KMS-11 (cell line): ENCODE results near the gene MMP17.
"Not testable (repeated sequence)": the region's sequence is repeated elsewhere in the genome, so short reads cannot be mapped to it uniquely, and the experiment has no call there.

Experiments
- H2AFZ ChIP-seq: fragments of 200-600 bp; sonication (generic); 2 replicates; pipeline ENCODE4 v1.6.1; 2016; ENCODE audit warnings: antibody characterized with exemption, mixed run types, low read depth
- H3K27ac ChIP-seq: fragments of 200-600 bp; sonication (generic); 2 replicates; pipeline ENCODE4 v1.6.1; 2016; ENCODE audit warnings: mild to moderate bottlenecking, mixed run types
- H3K27me3 ChIP-seq: fragments of 200-600 bp; sonication (generic); 2 replicates; pipeline ENCODE4 v1.6.1; 2017; ENCODE audit warnings: mild to moderate bottlenecking, low read depth, mixed run types, moderate library complexity; ENCODE audit not compliant: insufficient read depth
- H3K36me3 ChIP-seq: fragments of 200-600 bp; sonication (generic); 2 replicates; pipeline ENCODE4 v1.6.1; 2017; ENCODE audit warnings: mild to moderate bottlenecking, mixed run types; ENCODE audit not compliant: insufficient read depth
- H3K4me1 ChIP-seq: fragments of 200-600 bp; sonication (generic); 2 replicates; pipeline ENCODE4 v1.6.1; 2016; ENCODE audit warnings: mild to moderate bottlenecking, low read depth, mixed run types; ENCODE audit not compliant: poor library complexity, severe bottlenecking
- H3K4me2 ChIP-seq: fragments of 200-600 bp; sonication (generic); 2 replicates; pipeline ENCODE4 v1.7.0; 2016; ENCODE audit warnings: mild to moderate bottlenecking, mixed run types
- H3K4me3 ChIP-seq: fragments of 200-600 bp; sonication (generic); IDR thresholded peaks from 2 replicates; pipeline ENCODE4 v1.6.1; 2017; ENCODE audit warnings: low read depth, low read length, mixed read lengths; ENCODE audit not compliant: insufficient read depth
- H3K79me2 ChIP-seq: fragments of 200-600 bp; sonication (generic); 2 replicates; pipeline ENCODE4 v1.6.1; 2016; ENCODE audit warnings: low read depth, mixed run types; ENCODE audit not compliant: insufficient read depth
- H3K9ac ChIP-seq: fragments of 200-600 bp; sonication (generic); 2 replicates; pipeline ENCODE4 v1.6.1; 2016; ENCODE audit warnings: mild to moderate bottlenecking, mixed run types
- H4K20me1 ChIP-seq: fragments of 200-600 bp; sonication (generic); 2 replicates; pipeline ENCODE4 v1.6.1; 2016; ENCODE audit warnings: mild to moderate bottlenecking, mixed run types; ENCODE audit not compliant: insufficient read depth
- TF ChIP-seq, protein P1 (sequence below): fragments of 200-600 bp; sonication (generic); conservative IDR thresholded peaks from 2 replicates; pipeline ENCODE4 v1.6.1; 2017; ENCODE audit warnings: low read depth, mild to moderate bottlenecking, antibody characterized with exemption, low read length, moderate library complexity, mixed read lengths

MMP17 gene

GRCh38 chr12:131806674-131807073 lies 21.5 kb upstream of the MMP17 start:
- Histone ChIP-seq H3K79me2 (no peaks in the 10 kb centered on the region), H3K36me3 (no peaks in the 10 kb centered on the region), H3K9ac (no peak overlapping the region), H3K4me1 (no peaks in the 10 kb centered on the region), H2AFZ (no peak overlapping the region), H3K4me3 (no peak overlapping the region), H3K27ac (no peak overlapping the region), H4K20me1 (no peaks in the 10 kb centered on the region), H3K27me3 (no peaks in the 10 kb centered on the region), H3K4me2 (no peak overlapping the region)
- TF ChIP-seq, protein P1, sequence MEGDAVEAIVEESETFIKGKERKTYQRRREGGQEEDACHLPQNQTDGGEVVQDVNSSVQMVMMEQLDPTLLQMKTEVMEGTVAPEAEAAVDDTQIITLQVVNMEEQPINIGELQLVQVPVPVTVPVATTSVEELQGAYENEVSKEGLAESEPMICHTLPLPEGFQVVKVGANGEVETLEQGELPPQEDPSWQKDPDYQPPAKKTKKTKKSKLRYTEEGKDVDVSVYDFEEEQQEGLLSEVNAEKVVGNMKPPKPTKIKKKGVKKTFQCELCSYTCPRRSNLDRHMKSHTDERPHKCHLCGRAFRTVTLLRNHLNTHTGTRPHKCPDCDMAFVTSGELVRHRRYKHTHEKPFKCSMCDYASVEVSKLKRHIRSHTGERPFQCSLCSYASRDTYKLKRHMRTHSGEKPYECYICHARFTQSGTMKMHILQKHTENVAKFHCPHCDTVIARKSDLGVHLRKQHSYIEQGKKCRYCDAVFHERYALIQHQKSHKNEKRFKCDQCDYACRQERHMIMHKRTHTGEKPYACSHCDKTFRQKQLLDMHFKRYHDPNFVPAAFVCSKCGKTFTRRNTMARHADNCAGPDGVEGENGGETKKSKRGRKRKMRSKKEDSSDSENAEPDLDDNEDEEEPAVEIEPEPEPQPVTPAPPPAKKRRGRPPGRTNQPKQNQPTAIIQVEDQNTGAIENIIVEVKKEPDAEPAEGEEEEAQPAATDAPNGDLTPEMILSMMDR: no peak

- H3K27me3 ChIP-seq: no peaks in the 10 kb centered on the region
- H4K20me1 ChIP-seq: no peaks in the 10 kb centered on the region
- H3K79me2 ChIP-seq: no peaks in the 10 kb centered on the region
- TF ChIP-seq, protein P1: no peak
- no peaks in the 10 kb centered on the region for H3K36me3 ChIP-seq
- no peak overlapping the region for H2AFZ ChIP-seq
- no peak overlapping the region for H3K4me3 ChIP-seq
- H3K9ac ChIP-seq: no peak overlapping the region
- H3K4me2 ChIP-seq: no peak overlapping the region
- H3K4me1 ChIP-seq: no peaks in the 10 kb centered on the region
- no peak overlapping the region for H3K27ac ChIP-seq
These were observed 19.3 kb upstream of the MMP17 start for GRCh38 chr12:131808744-131809371.

DNA sequence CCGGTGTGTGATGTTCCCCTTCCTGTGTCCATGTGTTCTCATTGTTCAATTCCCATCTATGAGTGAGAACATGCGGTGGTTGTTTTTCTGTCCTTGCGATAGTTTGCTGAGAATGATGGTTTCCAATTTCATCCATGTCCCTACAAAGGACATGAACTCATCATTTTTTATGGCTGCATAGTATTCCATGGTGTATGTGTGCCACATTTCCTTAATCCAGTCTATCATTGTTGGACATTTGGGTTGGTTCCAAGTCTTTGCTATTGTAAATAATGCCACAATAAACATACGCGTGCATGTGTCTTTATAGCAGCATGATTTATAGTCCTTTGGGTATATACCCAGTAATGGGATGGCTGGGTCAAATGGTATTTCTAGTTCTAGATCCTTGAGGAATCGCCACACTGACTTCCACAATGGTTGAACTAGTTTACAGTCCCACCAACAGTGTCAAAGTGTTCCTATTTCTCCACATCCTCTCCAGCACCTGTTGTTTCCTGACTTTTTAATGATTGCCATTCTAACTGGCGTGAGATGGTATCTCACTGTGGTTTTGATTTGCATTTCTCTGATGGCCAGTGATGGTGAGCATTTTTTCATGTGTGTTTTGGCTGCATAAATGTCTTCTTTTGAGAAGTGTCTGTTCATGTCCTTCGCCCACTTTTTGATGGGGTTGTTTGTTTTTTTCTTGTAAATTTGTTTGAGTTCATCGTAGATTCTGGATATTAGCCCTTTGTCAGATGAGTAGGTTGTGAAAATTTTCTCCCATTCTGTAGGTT lies 18.5 kb upstream of the MMP17 start:
- H3K79me2 ChIP-seq, H3K4me1 ChIP-seq, H4K20me1 ChIP-seq, H3K4me2 ChIP-seq, H3K36me3 ChIP-seq, H3K27ac ChIP-seq, H3K9ac ChIP-seq, H2AFZ ChIP-seq, H3K27me3 ChIP-seq, H3K4me3 ChIP-seq: not testable (repeated sequence)

DNA sequence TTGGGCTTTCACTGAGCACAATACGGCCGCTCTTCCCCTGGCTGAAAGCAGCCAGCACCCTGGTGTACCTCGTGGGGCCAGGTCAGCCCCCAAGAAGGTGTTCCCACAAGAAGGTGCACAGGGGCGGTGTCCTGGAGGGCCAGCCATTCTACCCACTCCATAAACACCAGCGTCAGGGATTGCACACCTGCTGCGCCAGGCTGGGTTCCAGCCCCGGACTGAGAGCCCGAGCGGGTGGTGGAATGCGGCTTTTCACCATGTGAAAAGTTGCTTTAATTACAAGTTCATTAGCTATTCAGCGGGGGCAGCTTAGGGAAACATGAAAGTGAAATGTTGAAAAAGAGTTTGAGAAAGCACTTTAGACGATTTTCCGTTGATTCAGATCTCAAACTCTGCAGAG lies 17.5 kb upstream of the MMP17 start:
- H4K20me1 ChIP-seq: no peaks in the 10 kb centered on the region
- no peaks in the 10 kb centered on the region for H3K79me2 ChIP-seq
- TF ChIP-seq, protein P1: no peak
- H2AFZ ChIP-seq: no peak overlapping the region
- no peak overlapping the region for H3K9ac ChIP-seq
- no peaks in the 10 kb centered on the region for H3K27me3 ChIP-seq
- H3K4me1 ChIP-seq: no peaks in the 10 kb centered on the region
- no peak overlapping the region for H3K4me2 ChIP-seq
- no peak overlapping the region for H3K4me3 ChIP-seq
- H3K36me3 ChIP-seq: no peaks in the 10 kb centered on the region
- no peak overlapping the region for H3K27ac ChIP-seq

GRCh38 chr12:131815131-131815530 lies 13.1 kb upstream of the MMP17 start:
- Histone ChIP-seq H3K4me2 (no peak overlapping the region), H3K27ac (no peak overlapping the region), H2AFZ (no peak overlapping the region), H4K20me1 (no peaks in the 10 kb centered on the region), H3K4me1 (no peaks in the 10 kb centered on the region), H3K27me3 (no peaks in the 10 kb centered on the region), H3K79me2 (no peaks in the 10 kb centered on the region), H3K9ac (no peak overlapping the region), H3K36me3 (no peaks in the 10 kb centered on the region), H3K4me3 (no peak overlapping the region)
- TF ChIP-seq, protein P1: no peak
